Loucy (cell line): ENCODE measurements around the gene HIVEP2.

Experiments used
- CTCF ChIP-seq: fragments of 200-600 bp; sonication (generic); conservative IDR thresholded peaks from 2 replicates; pipeline ENCODE4 v1.5.1; 2014; ENCODE audit warnings: mild to moderate bottlenecking, antibody characterized with exemption, low read length
- EZH2phosphoT487 ChIP-seq: fragments of 200-600 bp; IDR thresholded peaks from 2 replicates; pipeline ENCODE4 v1.6.1; 2018; ENCODE audit warnings: antibody characterized with exemption, mild to moderate bottlenecking, moderate library complexity, borderline replicate concordance

GRCh38 chr6:142885182-142885867 is 59.7 kb downstream of the HIVEP2 start:
- TF ChIP-seq CTCF (no peak), EZH2phosphoT487 (no peak)
